HUES48 (cell line): ENCODE data around the gene OR13J1.

ENCODE experiments used
- H3K27ac ChIP-seq: one replicate; pipeline ENCODE4 v1.7.0; 2013; ENCODE audit warnings: low read depth, low read length, inconsistent platforms
- H3K27me3 ChIP-seq: 2 replicates; pipeline ENCODE4 v1.6.1; 2013; ENCODE audit warnings: mild to moderate bottlenecking, low read length; ENCODE audit not compliant: control insufficient read depth, insufficient read depth
- H3K36me3 ChIP-seq: 2 replicates; pipeline ENCODE4 v1.6.1; 2013; ENCODE audit warnings: low read length; ENCODE audit not compliant: control insufficient read depth, insufficient read depth
- H3K4me1 ChIP-seq: 2 replicates; pipeline ENCODE4 v1.6.1; 2013; ENCODE audit warnings: mild to moderate bottlenecking, low read length; ENCODE audit not compliant: control insufficient read depth, insufficient read depth
- H3K4me3 ChIP-seq: 2 replicates; pipeline ENCODE4 v1.5.1; 2013; ENCODE audit warnings: mild to moderate bottlenecking, low read depth, low read length
- H3K9ac ChIP-seq: 2 replicates; pipeline ENCODE4 v1.6.1; 2013; ENCODE audit warnings: mild to moderate bottlenecking, low read depth, low read length, moderate library complexity
- H3K9me3 ChIP-seq: 2 replicates; pipeline ENCODE4 v1.6.1; 2013; ENCODE audit warnings: low read length; ENCODE audit not compliant: control insufficient read depth, insufficient read depth

Gene OR13J1

GRCh38 chr9:35909687-35910612 lies 39.7 kb upstream of the OR13J1 start:
- H3K9me3 ChIP-seq: no peaks in the 10 kb centered on the region
- no peaks in the 10 kb centered on the region for H3K36me3 ChIP-seq
- H3K4me1 ChIP-seq: peaks cover 25% of the 10 kb centered on the region
- no peak overlapping the region for H3K4me3 ChIP-seq
- H3K9ac ChIP-seq: no peak overlapping the region
- H3K27ac ChIP-seq: no peak overlapping the region
- no peaks in the 10 kb centered on the region for H3K27me3 ChIP-seq

- Histone ChIP-seq H3K4me3 (no peak within 1 kb of the TSS), H3K36me3 (no peaks in the 10 kb centered on the region), H3K9me3 (no peaks in the 10 kb centered on the region), H3K4me1 (peaks cover 25% of the 10 kb centered on the region), H3K27me3 (no peaks in the 10 kb centered on the region), H3K27ac (peak within 1 kb of the TSS; percentile 93), H3K9ac (peak within 1 kb of the TSS; percentile 26; the same call in 1 of the 2 replicates)
Measured at GRCh38 chr9:35909274-35909673, 39.1 kb upstream of the OR13J1 start, which contains the start of gene SPAAR. Gene SPAAR, plus strand, starts transcription at chr9:35909490. Its CDS starts 974 bp downstream, at chr9:35910464.

DNA sequence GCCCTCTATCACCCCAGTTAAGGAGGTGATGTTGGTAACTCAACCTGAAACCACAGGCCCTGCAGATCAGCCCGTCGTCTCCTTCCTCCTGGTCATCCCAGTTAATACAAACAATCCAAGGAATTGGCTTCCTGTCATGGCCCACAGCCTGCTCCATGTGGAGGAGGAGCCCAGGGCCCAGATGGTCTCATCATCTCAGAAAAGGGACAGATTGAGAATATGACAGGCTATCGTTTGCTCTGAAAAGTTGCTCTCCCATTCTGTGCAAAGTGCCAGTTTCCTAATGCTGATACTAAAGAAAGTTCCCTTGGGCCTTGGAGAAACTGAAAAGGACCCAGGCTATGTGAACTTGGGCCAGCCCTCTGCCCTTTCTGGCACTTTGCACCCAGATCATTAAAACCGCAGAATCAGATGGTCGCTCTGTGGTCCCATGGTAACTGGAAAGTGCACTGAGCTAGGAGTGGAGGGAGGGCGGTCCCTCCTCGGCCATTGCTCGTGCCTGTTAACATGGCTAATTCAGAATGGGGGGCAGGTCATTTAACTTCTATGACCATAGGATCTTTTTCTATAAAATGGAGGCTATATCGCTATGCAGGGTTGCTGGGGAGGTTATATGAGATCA lies 38.4 kb upstream of the OR13J1 start:
- H3K4me3 ChIP-seq: no peak overlapping the region
- H3K36me3 ChIP-seq: no peaks in the 10 kb centered on the region
- peaks cover 25% of the 10 kb centered on the region for H3K4me1 ChIP-seq
- H3K9me3 ChIP-seq: no peaks in the 10 kb centered on the region
- peak overlapping the region; percentile 26; the same call in 1 of the 2 replicates for H3K9ac ChIP-seq
- H3K27ac ChIP-seq: peak overlapping the region; percentile 93
- H3K27me3 ChIP-seq: no peaks in the 10 kb centered on the region

DNA sequence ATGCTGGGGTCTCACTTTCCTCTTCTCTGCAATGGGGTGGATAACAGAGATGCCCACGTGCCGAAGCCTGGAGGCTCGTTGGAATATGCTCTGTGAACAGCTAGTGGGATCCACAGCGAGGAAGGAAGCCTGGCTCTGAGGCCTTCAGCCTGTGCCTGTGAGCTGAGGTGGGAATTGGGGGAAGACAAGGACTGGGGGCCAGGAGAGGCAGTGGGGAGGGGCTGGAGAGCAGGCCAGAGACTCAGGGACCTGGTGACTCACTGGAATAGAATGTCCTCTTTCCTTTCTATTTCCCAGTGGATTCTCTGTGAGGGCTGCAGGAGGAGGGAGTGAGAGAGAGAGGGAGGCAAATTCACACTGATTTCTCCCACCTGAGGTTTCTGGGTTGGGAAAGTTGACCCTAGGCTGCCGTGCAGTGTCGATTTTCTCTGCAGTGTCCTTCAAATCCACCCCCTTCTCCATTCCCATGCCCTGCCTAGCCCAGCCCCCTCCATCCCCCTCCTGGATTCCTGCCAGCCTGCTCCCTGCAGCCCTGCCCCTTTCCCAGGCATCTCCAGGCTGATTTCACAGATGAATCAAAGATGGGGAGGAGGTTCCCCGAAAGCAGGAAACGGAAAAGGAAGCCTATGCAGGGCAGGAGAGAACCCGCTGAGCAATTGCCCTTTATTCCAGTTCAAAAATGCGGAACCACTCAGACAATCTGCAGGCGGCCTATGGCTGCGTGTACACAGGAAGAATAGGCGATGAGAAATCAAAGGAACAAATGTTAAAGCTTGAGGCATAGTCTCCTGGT lies 37.7 kb upstream of the OR13J1 start:
- H3K36me3 ChIP-seq: no peaks in the 10 kb centered on the region
- H3K27ac ChIP-seq: peak overlapping the region; percentile 93
- H3K27me3 ChIP-seq: no peaks in the 10 kb centered on the region
- H3K9me3 ChIP-seq: no peaks in the 10 kb centered on the region
- H3K4me3 ChIP-seq: no peak overlapping the region; the same call in 1 of the 2 replicates
- H3K9ac ChIP-seq: peak overlapping the region; percentile 26; the same call in 1 of the 2 replicates
- peaks cover 25% of the 10 kb centered on the region for H3K4me1 ChIP-seq

DNA sequence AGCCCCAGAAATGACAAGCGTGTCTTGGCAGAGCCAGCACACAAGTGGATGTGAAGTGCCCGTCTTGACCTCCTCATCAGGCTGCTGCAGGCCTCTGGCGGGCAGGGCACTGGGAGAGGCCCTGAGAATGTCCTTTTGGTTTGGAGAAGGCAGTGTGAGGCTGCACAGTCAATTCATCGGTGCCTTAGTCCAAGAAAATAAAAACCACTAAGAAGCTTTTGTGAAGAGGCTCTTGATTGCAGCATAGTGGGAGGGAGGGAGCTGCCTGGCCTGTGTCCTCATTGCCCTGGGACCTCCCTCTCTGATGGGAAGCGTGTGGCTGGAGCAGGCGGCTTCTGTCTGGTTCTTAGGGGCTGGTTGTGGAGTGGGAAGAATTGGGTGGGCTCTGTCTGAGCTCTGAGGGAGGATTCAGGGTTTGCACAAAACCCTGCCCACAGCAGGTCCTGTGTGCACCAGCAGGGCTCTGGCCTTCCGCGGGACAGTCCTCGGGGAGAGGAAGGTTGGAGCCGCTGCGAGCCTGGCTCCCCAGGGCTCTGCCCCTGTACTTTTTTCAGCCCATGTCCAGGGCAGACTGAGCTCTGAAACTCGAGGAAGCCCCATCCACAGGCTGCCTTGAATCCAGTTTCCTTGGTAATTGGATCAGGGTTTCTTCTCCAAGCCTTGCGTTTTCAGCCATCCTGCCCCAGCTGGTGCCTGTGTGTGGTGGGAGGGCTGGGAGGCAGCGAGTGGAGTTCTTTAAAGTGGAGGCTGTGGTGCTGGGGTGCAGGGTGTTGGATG lies 36.9 kb upstream of the OR13J1 start:
- Histone ChIP-seq H3K9ac (peak overlapping the region; percentile 11; the same call in 1 of the 2 replicates), H3K27me3 (no peaks in the 10 kb centered on the region), H3K9me3 (no peaks in the 10 kb centered on the region), H3K4me1 (peaks cover 25% of the 10 kb centered on the region), H3K27ac (peak overlapping the region; percentile 93), H3K36me3 (no peaks in the 10 kb centered on the region), H3K4me3 (no peak overlapping the region; the same call in 1 of the 2 replicates)

DNA sequence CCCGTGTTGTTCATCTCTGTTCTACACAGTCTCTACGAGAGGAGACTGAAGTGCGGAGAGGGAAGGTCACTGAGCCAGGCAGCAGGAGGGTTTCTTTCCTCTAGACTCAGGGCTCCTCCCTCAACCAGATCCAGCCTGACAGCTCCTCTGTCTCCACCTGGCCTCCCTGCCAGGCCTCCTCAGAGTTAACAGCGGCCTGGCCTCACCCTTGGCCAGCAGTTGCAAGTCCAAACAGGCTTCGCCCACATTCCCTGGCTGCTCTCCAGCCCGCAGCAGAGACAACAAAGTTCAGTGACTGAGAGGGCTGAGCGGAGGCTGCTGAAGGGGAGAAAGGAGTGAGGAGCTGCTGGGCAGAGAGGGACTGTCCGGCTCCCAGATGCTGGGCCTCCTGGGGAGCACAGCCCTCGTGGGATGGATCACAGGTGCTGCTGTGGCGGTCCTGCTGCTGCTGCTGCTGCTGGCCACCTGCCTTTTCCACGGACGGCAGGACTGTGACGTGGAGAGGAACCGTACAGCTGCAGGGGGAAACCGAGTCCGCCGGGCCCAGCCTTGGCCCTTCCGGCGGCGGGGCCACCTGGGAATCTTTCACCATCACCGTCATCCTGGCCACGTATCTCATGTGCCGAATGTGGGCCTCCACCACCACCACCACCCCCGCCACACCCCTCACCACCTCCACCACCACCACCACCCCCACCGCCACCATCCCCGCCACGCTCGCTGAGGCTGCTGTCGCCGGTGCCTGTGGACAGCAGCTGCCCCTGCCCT lies 35.9 kb upstream of the OR13J1 start, which contains the start of gene HRCT1:
Gene HRCT1 (plus strand): TSS at position 291 of the 768 bp plus-strand sequence. CDS start 86 bp downstream, at position 377.
- Histone ChIP-seq H3K9ac (no peak within 1 kb of the TSS), H3K27me3 (no peaks in the 10 kb centered on the region), H3K27ac (no peak within 1 kb of the TSS)

DNA sequence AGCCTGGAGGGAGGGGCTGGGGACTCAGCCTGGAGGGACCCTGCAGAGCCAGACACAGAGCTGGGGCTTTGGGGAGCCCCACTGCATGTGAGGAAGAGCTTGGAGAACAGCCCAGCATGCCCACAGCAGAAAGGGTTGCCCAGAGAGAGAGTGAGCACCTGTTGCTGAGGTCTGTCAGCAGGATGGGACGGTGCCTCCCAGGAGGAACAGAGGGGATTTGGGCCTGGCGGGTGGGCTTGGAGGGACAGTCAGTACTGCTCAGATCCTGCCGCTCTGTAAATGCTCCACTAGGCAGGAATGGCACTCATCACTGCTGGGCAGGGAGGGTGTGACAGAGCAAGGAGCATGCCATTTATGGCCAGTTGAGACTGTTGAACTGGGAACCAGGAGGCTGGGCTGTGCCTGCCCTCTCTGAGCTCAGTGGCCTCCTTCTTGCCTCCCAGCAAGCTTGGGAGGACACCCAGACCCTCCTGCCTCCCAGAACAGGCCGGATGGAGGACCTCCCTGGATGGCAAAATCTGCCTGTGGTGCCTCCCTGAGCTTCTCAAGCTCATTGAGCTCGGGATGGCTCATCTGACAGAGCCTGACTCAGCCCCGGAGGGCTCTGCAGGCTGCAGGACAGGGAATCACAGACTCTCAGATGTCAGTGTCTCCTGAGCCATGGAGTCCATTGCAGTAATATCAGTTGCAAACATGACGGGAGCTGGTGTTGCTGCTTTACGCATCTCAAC lies 35.0 kb upstream of the OR13J1 start:
- H3K36me3 ChIP-seq: no peaks in the 10 kb centered on the region
- no peak overlapping the region for H3K27ac ChIP-seq
- no peak overlapping the region for H3K4me3 ChIP-seq
- H3K27me3 ChIP-seq: no peaks in the 10 kb centered on the region
- H3K4me1 ChIP-seq: peaks cover 25% of the 10 kb centered on the region
- H3K9me3 ChIP-seq: no peaks in the 10 kb centered on the region
- H3K9ac ChIP-seq: no peak overlapping the region

More for the DNA sequence above, 35.9 kb upstream of the OR13J1 start, which contains the start of gene HRCT1:
- no peaks in the 10 kb centered on the region for H3K36me3 ChIP-seq
- peaks cover 25% of the 10 kb centered on the region for H3K4me1 ChIP-seq
- no peak within 1 kb of the TSS for H3K4me3 ChIP-seq
- H3K9me3 ChIP-seq: no peaks in the 10 kb centered on the region

DNA sequence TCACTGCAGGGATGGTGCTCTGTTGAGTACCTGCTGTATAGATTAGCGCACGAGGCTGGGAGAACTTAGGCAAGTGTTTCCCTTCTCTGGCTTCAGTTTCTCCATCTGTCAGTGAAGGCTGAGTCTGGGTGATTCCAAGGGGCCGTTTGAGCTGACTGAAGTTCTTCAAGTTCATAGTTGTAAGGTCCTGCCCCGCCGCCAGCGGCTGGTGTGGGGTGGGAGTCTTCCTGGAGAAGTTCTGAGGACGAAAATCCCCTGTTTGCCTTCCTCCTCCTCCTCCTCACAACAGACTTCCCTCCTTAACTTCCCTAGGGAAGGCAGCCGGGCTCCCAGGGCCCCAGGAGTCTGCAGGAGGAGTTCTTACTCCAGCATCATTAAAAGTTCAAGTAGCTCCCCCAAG lies 34.1 kb upstream of the OR13J1 start:
- H3K9ac ChIP-seq: no peak overlapping the region
- H3K27me3 ChIP-seq: no peaks in the 10 kb centered on the region
- H3K4me1 ChIP-seq: peaks cover 25% of the 10 kb centered on the region
- H3K36me3 ChIP-seq: no peaks in the 10 kb centered on the region
- H3K4me3 ChIP-seq: no peak overlapping the region
- H3K27ac ChIP-seq: no peak overlapping the region
- H3K9me3 ChIP-seq: no peaks in the 10 kb centered on the region

GRCh38 chr9:35903049-35903448 lies 32.8 kb upstream of the OR13J1 start:
- H3K27me3 ChIP-seq: no peaks in the 10 kb centered on the region
- H3K27ac ChIP-seq: no peak overlapping the region
- no peaks in the 10 kb centered on the region for H3K36me3 ChIP-seq
- no peak overlapping the region for H3K9ac ChIP-seq
- H3K4me1 ChIP-seq: peaks cover 13% of the 10 kb centered on the region
- no peak overlapping the region for H3K4me3 ChIP-seq
- no peaks in the 10 kb centered on the region for H3K9me3 ChIP-seq
